ENCODE results near the gene SYT1. TPM values are rescaled to one million over a fixed set of nuclear protein-coding genes. Genes with fewer than 3 reads are reported as not detected.

SYT1 gene
- total and polyA plus RNA-seq, 2 of the 4 experiments (the other 2 are of a cell fraction) = 2.8 to 3.0 TPM

GRCh38 chr12:79439175-79439825, 574.7 kb downstream of the SYT1 start (continued):
- TF ChIP-seq NFE2L2 (IDR thresholded peaks at IDR 0.05; ENCODE audit: low read depth, low read length) = no peak

GRCh38 chr12:79441534-79441933, 577.0 kb downstream of the SYT1 start:
- Histone ChIP-seq H2BK120ac (ENCODE audit: low read depth, low read length) (no peak overlapping the region), H3K9me3 (ENCODE audit: control insufficient read depth, insufficient read depth, low read length) (no peaks in the 10 kb centered on the region), H4K20me1 (ENCODE audit: insufficient read depth, low read length) (no peaks in the 10 kb centered on the region), H2BK5ac (ENCODE audit: low read depth, low read length, poor library complexity, severe bottlenecking) (no peak overlapping the region), H3K9me1 (ENCODE audit: insufficient read depth, low read length) (no peaks in the 10 kb centered on the region; the same call in 1 of the 2 replicates), H3K23ac (ENCODE audit: low read depth, low read length) (no peak overlapping the region), H3K14ac (replicated peaks; ENCODE audit: low read depth, low read length) (0 out of 2 replicates have a peak overlapping the region, but pooled peaks have one; percentile 61), H3K4ac (ENCODE audit: low read depth, low read length) (peak overlapping the region; percentile 52; the same call in 1 of the 2 replicates), H3K18ac (ENCODE audit: low read depth, low read length) (no peak overlapping the region), H3K79me1 (ENCODE audit: low read depth in 1 of 2, low read length in 2 of 2) (no peaks in the 10 kb centered on the region), H2BK20ac (ENCODE audit: low read depth, low read length) (no peak overlapping the region), H4K91ac (ENCODE audit: insufficient read depth, low read depth, low read length) (no peak overlapping the region), H3K9ac (ENCODE audit: low read depth, low read length) (no peak overlapping the region), H3K4me1 (ENCODE audit: control insufficient read depth, insufficient read depth, low read length) (no peaks in the 10 kb centered on the region; the same call in 1 of the 2 replicates), H4K5ac (ENCODE audit: low read depth, low read length) (peak overlapping the region; percentile 7; the same call in 1 of the 2 replicates), H3K4me2 (ENCODE audit: low read depth, low read length) (no peak overlapping the region), H3K4me3 (ENCODE audit: insufficient read depth, low read depth, low read length) (no peak overlapping the region), H3K27me3 (ENCODE audit: control insufficient read depth, insufficient read depth, low read length) (no peaks in the 10 kb centered on the region), H2AK5ac (ENCODE audit: low read depth, low read length) (no peak overlapping the region), H3K56ac (ENCODE audit: extremely low read depth, insufficient read depth, low read length) (no peak overlapping the region), H4K8ac (ENCODE audit: low read depth in 2 of 2, low read length in 2 of 2) (no peak overlapping the region; a peak in 1 of 4 replicates), H3K36me3 (ENCODE audit: control insufficient read depth, insufficient read depth, low read length) (no peaks in the 10 kb centered on the region), H2AK9ac (replicated peaks; ENCODE audit: low read depth, low read length, poor library complexity) (no peak overlapping the region), H2AFZ (replicated peaks; ENCODE audit: low read length, poor library complexity) (no peak overlapping the region), H3K27ac (ENCODE audit: insufficient read depth, low read length) (no peak overlapping the region), H2BK15ac (ENCODE audit: low read depth, low read length) (no peak overlapping the region)
- dilution Hi-C loops (cut with HindIII; ENCODE audit: low sequenced_read_pairs, unreplicated experiment) (no loop called here), intact Hi-C loops (cut with micrococcal nuclease) (no loop called here), in situ Hi-C loops (cut with MboI; ENCODE audit: low sequenced_read_pairs) (loop anchor here (5.0 kb wide), 1 partner anchor 96 kb away; no protein-coding TSS in a partner anchor)
- DNase-seq (no peak), ATAC-seq (ENCODE audit: low read depth) (no peak)
- BruUV-seq (replicated peaks) = no TSS peak
- ChIA-PET CTCF (no interaction called here), POLR2A (ENCODE audit: unreplicated experiment) (no interaction called here)
- WGBS, 2 experiments (ENCODE audit: extremely low coverage in 2 of 2, insufficient read length in 1 of 2) = 100% methylated on average over 2 of the region's 4 CpGs; no CpG with 5 or more reads in 1 of the 2 experiments
- TF ChIP-seq RAD21 (IDR thresholded peaks at IDR 0.05; ENCODE audit: low read length) = no peak
- TF ChIP-seq NFE2L2 (IDR thresholded peaks at IDR 0.05; ENCODE audit: low read depth, low read length) = no peak
- no peak for TF ChIP-seq RFX5 (IDR thresholded peaks at IDR 0.05; ENCODE audit: low read depth, low read length)
- TF ChIP-seq CTCF (conservative IDR thresholded peaks at IDR 0.05; ENCODE audit: low read depth, low read length) = no peak
- no peak for TF ChIP-seq MXI1 (IDR thresholded peaks at IDR 0.05; ENCODE audit: borderline replicate concordance, low read depth, low read length)
- no peak for TF ChIP-seq BHLHE40 (IDR thresholded peaks at IDR 0.05; ENCODE audit: low read depth, low read length)
- TF ChIP-seq MAZ (IDR thresholded peaks at IDR 0.05; ENCODE audit: borderline replicate concordance, low read depth, low read length) = no peak
- TF ChIP-seq, protein P1, sequence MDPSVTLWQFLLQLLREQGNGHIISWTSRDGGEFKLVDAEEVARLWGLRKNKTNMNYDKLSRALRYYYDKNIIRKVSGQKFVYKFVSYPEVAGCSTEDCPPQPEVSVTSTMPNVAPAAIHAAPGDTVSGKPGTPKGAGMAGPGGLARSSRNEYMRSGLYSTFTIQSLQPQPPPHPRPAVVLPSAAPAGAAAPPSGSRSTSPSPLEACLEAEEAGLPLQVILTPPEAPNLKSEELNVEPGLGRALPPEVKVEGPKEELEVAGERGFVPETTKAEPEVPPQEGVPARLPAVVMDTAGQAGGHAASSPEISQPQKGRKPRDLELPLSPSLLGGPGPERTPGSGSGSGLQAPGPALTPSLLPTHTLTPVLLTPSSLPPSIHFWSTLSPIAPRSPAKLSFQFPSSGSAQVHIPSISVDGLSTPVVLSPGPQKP (IDR thresholded peaks at IDR 0.05; ENCODE audit: borderline replicate concordance, low read depth, low read length) = no peak
- TF ChIP-seq SMC3 (IDR thresholded peaks at IDR 0.05; ENCODE audit: low read depth, low read length) = no peak
- TF ChIP-seq FOS (IDR thresholded peaks at IDR 0.05; ENCODE audit: low read depth, low read length) = no peak
- no peak for TF ChIP-seq MAFK (IDR thresholded peaks at IDR 0.05; ENCODE audit: low read depth, low read length)
- no peak for TF ChIP-seq CEBPB (IDR thresholded peaks at IDR 0.05; ENCODE audit: low read depth, low read length)
- no peak for TF ChIP-seq USF2 (IDR thresholded peaks at IDR 0.05; ENCODE audit: low read depth, low read length)
